OCI-LY1 (cell line): ENCODE results near the gene RUVBL1.
A peak's percentile ranks its signal among the peaks of the same experiment; 100 is the strongest.

Experiments used
- CTCF ChIP-seq: fragments of 200-600 bp; sonication (generic), shearing (Covaris generic); IDR thresholded peaks from 2 replicates; pipeline ENCODE4 v1.5.1; 2017; ENCODE audit warnings: mild to moderate bottlenecking, antibody characterized with exemption, low read length, moderate library complexity, mixed read lengths
- EZH2 ChIP-seq: fragments of 200-600 bp; sonication (generic), shearing (Covaris generic); IDR thresholded peaks from 2 replicates; pipeline ENCODE4 v1.8.0; 2017; ENCODE audit warnings: borderline replicate concordance, mixed run types, mild to moderate bottlenecking, antibody characterized with exemption, low read length, moderate library complexity, mixed read lengths

GRCh38 chr3:128068156-128068620 lies 55.4 kb downstream of the RUVBL1 start:
- TF ChIP-seq CTCF (peak; percentile 67), EZH2 (no peak)
